Measurements from ENCODE around the gene SLC35B2. TPM values are rescaled to one million over a fixed set of nuclear protein-coding genes. Genes with fewer than 3 reads are reported as not detected.

SLC35B2 gene
- total and polyA plus RNA-seq, 10 of the 15 experiments (the other 5 are each of a cell fraction or from before 2014, with no cell fraction given), result 11.3 to 45.4 (median 33.8) TPM

GRCh38 chr6:44245912-44246662, 11.2 kb downstream of the SLC35B2 start (continued):
- TF ChIP-seq BCLAF1 (IDR thresholded peaks at IDR 0.05) (no peak), TCF3 (IDR thresholded peaks at IDR 0.05; ENCODE audit: borderline replicate concordance, insufficient read depth, low read depth, low read length) (peak; percentile 84; the same call in 1 of the 2 replicates), MEF2A (IDR thresholded peaks at IDR 0.05; ENCODE audit: insufficient read depth, low read depth, low read length) (0 out of 2 replicates have a peak, but pooled peaks have one; percentile 25), CTCF (IDR thresholded peaks at IDR 0.05 in 2 of 3, conservative IDR thresholded peaks at IDR 0.05 in 1 of 3; ENCODE audit: control insufficient read depth in 2 of 3, extremely low read depth in 1 of 3, insufficient read depth in 1 of 3, low read depth in 3 of 3, low read length in 3 of 3) (peak; percentile 24 to 60 (median 49); a peak in 5 of 6 replicates), NKRF (conservative IDR thresholded peaks at IDR 0.05) (peak; percentile 66), USF1 (IDR thresholded peaks at IDR 0.05; ENCODE audit: borderline replicate concordance, extremely low read length, insufficient read depth, low read depth, low read length) (no peak), SMAD1 (IDR thresholded peaks at IDR 0.05; ENCODE audit: low read depth, partially characterized antibody) (no peak), ZNF687 (IDR thresholded peaks at IDR 0.05) (peak; percentile 15; the same call in 1 of the 2 replicates), MTA2 (IDR thresholded peaks at IDR 0.05; ENCODE audit: low read depth) (no peak; the same call in 1 of the 2 replicates), DPF2 (IDR thresholded peaks at IDR 0.05) (peak; percentile 69), SPI1 (IDR thresholded peaks at IDR 0.05; ENCODE audit: borderline replicate concordance, insufficient read depth, low read depth, low read length) (no peak), NFYB (IDR thresholded peaks at IDR 0.05; ENCODE audit: insufficient read depth, low read depth, low read length) (no peak), RAD51 (IDR thresholded peaks at IDR 0.05) (no peak), TCF12 (IDR thresholded peaks at IDR 0.05; ENCODE audit: low read depth, low read length) (peak; percentile 74; the same call in 1 of the 2 replicates), CBX3 (IDR thresholded peaks at IDR 0.05; ENCODE audit: borderline replicate concordance, low read depth) (no peak)

All from GM12878 (cell line).